Mammary epithelial cell (primary cell): ENCODE results near the gene LRIG1.

Experiments
- EZH2 ChIP-seq: IDR thresholded peaks from 2 replicates; pipeline ENCODE4 v1.6.1; 2012; ENCODE audit warnings: low read length, inconsistent platforms, borderline replicate concordance
- TF ChIP-seq, protein P1 (sequence below), 2 donors: IDR thresholded peaks in 1 of 2; conservative IDR thresholded peaks in 1 of 2; 2 replicates each; pipeline ENCODE4 v1.5.1; 2011 to 2012; ENCODE audit warnings: inconsistent platforms in 2 of 2, low read length in 2 of 2, mild to moderate bottlenecking in 2 of 2, control low read depth in 1 of 2, low read depth in 1 of 2; ENCODE audit not compliant: insufficient read depth in 1 of 2; ENCODE audit errors: extremely low read depth in 1 of 2

DNA sequence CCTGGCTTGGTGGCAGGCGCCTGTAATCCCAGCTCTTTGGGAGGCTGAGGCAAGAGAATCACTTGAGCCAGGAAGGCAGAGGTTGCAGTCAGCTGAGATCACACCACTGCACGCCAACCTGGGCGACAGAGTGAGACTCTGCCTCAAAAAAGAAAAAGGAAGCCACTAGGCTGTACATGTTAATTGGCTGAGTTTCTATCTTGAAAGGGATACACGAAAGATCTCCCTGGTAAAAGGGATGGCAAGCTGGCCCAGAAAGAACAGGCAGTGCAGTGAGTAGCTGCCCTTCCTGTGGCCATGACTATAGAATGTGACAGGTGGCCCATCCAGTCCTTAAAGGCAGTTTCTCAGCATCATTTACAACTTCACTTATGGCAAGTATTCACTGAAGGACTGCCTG lies 12.3 kb downstream of the LRIG1 start:
- TF ChIP-seq, protein P1, sequence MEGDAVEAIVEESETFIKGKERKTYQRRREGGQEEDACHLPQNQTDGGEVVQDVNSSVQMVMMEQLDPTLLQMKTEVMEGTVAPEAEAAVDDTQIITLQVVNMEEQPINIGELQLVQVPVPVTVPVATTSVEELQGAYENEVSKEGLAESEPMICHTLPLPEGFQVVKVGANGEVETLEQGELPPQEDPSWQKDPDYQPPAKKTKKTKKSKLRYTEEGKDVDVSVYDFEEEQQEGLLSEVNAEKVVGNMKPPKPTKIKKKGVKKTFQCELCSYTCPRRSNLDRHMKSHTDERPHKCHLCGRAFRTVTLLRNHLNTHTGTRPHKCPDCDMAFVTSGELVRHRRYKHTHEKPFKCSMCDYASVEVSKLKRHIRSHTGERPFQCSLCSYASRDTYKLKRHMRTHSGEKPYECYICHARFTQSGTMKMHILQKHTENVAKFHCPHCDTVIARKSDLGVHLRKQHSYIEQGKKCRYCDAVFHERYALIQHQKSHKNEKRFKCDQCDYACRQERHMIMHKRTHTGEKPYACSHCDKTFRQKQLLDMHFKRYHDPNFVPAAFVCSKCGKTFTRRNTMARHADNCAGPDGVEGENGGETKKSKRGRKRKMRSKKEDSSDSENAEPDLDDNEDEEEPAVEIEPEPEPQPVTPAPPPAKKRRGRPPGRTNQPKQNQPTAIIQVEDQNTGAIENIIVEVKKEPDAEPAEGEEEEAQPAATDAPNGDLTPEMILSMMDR (conservative IDR thresholded peaks at IDR 0.05 in 1 of 2, IDR thresholded peaks at IDR 0.05 in 1 of 2; ENCODE audit: extremely low read depth in 1 of 2, insufficient read depth in 1 of 2, low read depth in 1 of 2, low read length in 2 of 2), result no peak
- no peak for TF ChIP-seq EZH2
